Astrocyte of the cerebellum (primary cell): Measurements from ENCODE around the gene ZNRD2.

Source experiments
- DNase-seq: peaks from one replicate; pipeline ENCODE4 v3.0.0-alpha.2; 2011; ENCODE audit warnings: low read depth
- H3K4me3 ChIP-seq: 2 replicates; pipeline ENCODE4 v1.5.1; 2011; ENCODE audit warnings: mild to moderate bottlenecking, low read depth, low read length, moderate library complexity
- in situ Hi-C: cut with HindIII; loops from 2 replicates; pipeline ENCODE4 v1.10.0; 2017; ENCODE audit warnings: low sequenced_read_pairs
- TF ChIP-seq, protein P1 (sequence below): IDR thresholded peaks from 2 replicates; pipeline ENCODE4 v1.5.1; 2012; ENCODE audit warnings: low read length, low read depth, moderate library complexity, mild to moderate bottlenecking; ENCODE audit errors: missing control alignments

Gene ZNRD2

DNA sequence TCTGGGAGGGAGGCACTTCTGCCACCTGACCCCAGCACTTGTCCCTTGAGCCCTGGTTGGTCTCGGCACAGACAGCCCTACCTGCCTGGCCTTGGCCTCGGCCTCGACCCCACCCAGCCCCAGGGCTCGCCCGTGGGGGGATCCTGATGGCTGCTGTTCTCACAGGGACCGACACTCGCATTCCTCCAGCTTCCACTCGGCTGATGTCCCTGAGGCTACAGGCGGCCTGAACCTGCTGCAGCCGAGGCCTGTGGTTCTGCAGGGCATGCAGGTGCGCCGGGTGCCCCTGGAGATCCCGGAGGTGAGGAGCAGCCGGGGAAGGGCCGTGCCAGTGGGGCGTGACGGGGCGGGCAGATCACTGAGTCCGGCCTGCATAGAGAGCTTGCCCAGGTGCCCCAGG, 50.4 kb downstream of the ZNRD2 start:
- H3K4me3 ChIP-seq, result no peak overlapping the region
- no peak for DNase-seq
- TF ChIP-seq, protein P1, sequence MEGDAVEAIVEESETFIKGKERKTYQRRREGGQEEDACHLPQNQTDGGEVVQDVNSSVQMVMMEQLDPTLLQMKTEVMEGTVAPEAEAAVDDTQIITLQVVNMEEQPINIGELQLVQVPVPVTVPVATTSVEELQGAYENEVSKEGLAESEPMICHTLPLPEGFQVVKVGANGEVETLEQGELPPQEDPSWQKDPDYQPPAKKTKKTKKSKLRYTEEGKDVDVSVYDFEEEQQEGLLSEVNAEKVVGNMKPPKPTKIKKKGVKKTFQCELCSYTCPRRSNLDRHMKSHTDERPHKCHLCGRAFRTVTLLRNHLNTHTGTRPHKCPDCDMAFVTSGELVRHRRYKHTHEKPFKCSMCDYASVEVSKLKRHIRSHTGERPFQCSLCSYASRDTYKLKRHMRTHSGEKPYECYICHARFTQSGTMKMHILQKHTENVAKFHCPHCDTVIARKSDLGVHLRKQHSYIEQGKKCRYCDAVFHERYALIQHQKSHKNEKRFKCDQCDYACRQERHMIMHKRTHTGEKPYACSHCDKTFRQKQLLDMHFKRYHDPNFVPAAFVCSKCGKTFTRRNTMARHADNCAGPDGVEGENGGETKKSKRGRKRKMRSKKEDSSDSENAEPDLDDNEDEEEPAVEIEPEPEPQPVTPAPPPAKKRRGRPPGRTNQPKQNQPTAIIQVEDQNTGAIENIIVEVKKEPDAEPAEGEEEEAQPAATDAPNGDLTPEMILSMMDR, result no peak
- in situ Hi-C loops, result no loop called here

DNA sequence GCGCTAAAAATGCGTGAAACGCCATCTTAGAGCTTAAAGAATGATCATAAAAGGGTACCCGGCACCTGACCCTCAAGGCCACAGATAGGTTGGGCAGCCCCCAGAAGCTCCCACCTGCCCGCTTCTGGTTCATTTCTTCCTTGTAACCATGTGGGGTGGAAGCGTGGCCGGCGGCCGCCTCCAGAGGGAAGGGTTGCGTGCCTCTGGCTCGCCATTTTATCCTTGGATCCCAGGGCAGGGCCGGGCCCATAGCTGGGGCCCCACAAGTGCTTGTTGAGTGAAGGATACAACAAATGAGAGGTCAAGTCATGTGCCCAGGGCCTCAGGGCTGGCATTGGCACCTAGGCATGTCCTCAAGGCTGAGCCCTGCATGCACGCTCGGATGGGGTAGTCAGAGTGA, 51.2 kb downstream of the ZNRD2 start:
- H3K4me3 ChIP-seq, result no peak overlapping the region
- no peak for DNase-seq
- TF ChIP-seq, protein P1, result no peak
- in situ Hi-C loops, result no loop called here
